Measurements from ENCODE around the gene BEND6.
A peak's percentile ranks its signal among the peaks of the same experiment; 100 is the strongest.
"Not testable (repeated sequence)": the region's sequence is repeated elsewhere in the genome, so short reads cannot be mapped to it uniquely, and the experiment has no call there.

The BEND6 gene

GRCh38 chr6:57002197-57002596, 47.3 kb downstream of the BEND6 start:
- H3K27ac ChIP-seq (ENCODE audit: poor library complexity, severe bottlenecking), result no peak overlapping the region
- no peaks in the 10 kb centered on the region for H3K27me3 ChIP-seq (ENCODE audit: insufficient read depth, poor library complexity, severe bottlenecking)
- DNase-seq (ENCODE audit: low spot score), result no peak
- no peak for TF ChIP-seq CTCF (IDR thresholded peaks at IDR 0.05; ENCODE audit: poor library complexity, severe bottlenecking)
- no peak overlapping the region for H3K4me3 ChIP-seq (ENCODE audit: severe bottlenecking)
- no peaks in the 10 kb centered on the region for H3K4me1 ChIP-seq (ENCODE audit: insufficient read depth, poor library complexity, severe bottlenecking)
- ATAC-seq (ENCODE audit: low read depth), result no peak
- H3K36me3 ChIP-seq (ENCODE audit: low read depth), result no peaks in the 10 kb centered on the region
- peaks cover 6% of the 10 kb centered on the region for H3K9me3 ChIP-seq (ENCODE audit: severe bottlenecking)

- ATAC-seq (ENCODE audit: low read depth) (no peak), DNase-seq (ENCODE audit: low spot score) (no peak)
- Histone ChIP-seq H3K4me3 (ENCODE audit: severe bottlenecking) (no peak overlapping the region), H3K27me3 (ENCODE audit: insufficient read depth, poor library complexity, severe bottlenecking) (no peaks in the 10 kb centered on the region), H3K36me3 (ENCODE audit: low read depth) (no peaks in the 10 kb centered on the region), H3K27ac (ENCODE audit: poor library complexity, severe bottlenecking) (no peak overlapping the region), H3K9me3 (ENCODE audit: severe bottlenecking) (peaks cover 1% of the 10 kb centered on the region), H3K4me1 (ENCODE audit: insufficient read depth, poor library complexity, severe bottlenecking) (no peaks in the 10 kb centered on the region)
- no peak for TF ChIP-seq CTCF (IDR thresholded peaks at IDR 0.05; ENCODE audit: poor library complexity, severe bottlenecking)
These were observed 49.4 kb downstream of the BEND6 start for GRCh38 chr6:57004292-57004691.

- no peak for TF ChIP-seq CTCF (IDR thresholded peaks at IDR 0.05; ENCODE audit: poor library complexity, severe bottlenecking)
- H3K4me3 ChIP-seq (ENCODE audit: severe bottlenecking), result no peak overlapping the region
- DNase-seq (ENCODE audit: low spot score), result no peak
- no peaks in the 10 kb centered on the region for H3K9me3 ChIP-seq (ENCODE audit: severe bottlenecking)
- H3K4me1 ChIP-seq (ENCODE audit: insufficient read depth, poor library complexity, severe bottlenecking), result no peaks in the 10 kb centered on the region
- H3K36me3 ChIP-seq (ENCODE audit: low read depth), result no peaks in the 10 kb centered on the region
- ATAC-seq (ENCODE audit: low read depth), result no peak
- H3K27ac ChIP-seq (ENCODE audit: poor library complexity, severe bottlenecking), result no peak overlapping the region
- H3K27me3 ChIP-seq (ENCODE audit: insufficient read depth, poor library complexity, severe bottlenecking), result no peaks in the 10 kb centered on the region
These were observed 51.2 kb downstream of the BEND6 start for GRCh38 chr6:57006101-57006500.

GRCh38 chr6:57008069-57008468, 53.2 kb downstream of the BEND6 start:
- ATAC-seq (ENCODE audit: low read depth); H3K36me3 ChIP-seq (ENCODE audit: low read depth); H3K27ac ChIP-seq (ENCODE audit: poor library complexity, severe bottlenecking); H3K9me3 ChIP-seq (ENCODE audit: severe bottlenecking); H3K27me3 ChIP-seq (ENCODE audit: insufficient read depth, poor library complexity, severe bottlenecking); H3K4me1 ChIP-seq (ENCODE audit: insufficient read depth, poor library complexity, severe bottlenecking); DNase-seq (ENCODE audit: low spot score); H3K4me3 ChIP-seq (ENCODE audit: severe bottlenecking): not testable (repeated sequence)

- Histone ChIP-seq H3K4me3 (ENCODE audit: severe bottlenecking) (no peak overlapping the region), H3K36me3 (ENCODE audit: low read depth) (no peaks in the 10 kb centered on the region), H3K4me1 (ENCODE audit: insufficient read depth, poor library complexity, severe bottlenecking) (peaks cover 4% of the 10 kb centered on the region), H3K9me3 (ENCODE audit: severe bottlenecking) (no peaks in the 10 kb centered on the region), H3K27me3 (ENCODE audit: insufficient read depth, poor library complexity, severe bottlenecking) (no peaks in the 10 kb centered on the region), H3K27ac (ENCODE audit: poor library complexity, severe bottlenecking) (no peak overlapping the region)
- ATAC-seq (ENCODE audit: low read depth) (peak; percentile 91), DNase-seq (ENCODE audit: low spot score) (no peak)
- TF ChIP-seq CTCF (IDR thresholded peaks at IDR 0.05; ENCODE audit: poor library complexity, severe bottlenecking), result no peak
These were observed 58.6 kb downstream of the BEND6 start for GRCh38 chr6:57013521-57013926.

Measured in RWPE2 (cell line).